Sigmoid colon (tissue), 4 donors: ENCODE measurements around the gene CSRP1.

Experiments
- POLR2AphosphoS5 ChIP-seq, 4 donors: sonication (generic); formaldehyde crosslinking; IDR thresholded peaks; one replicate each; pipeline ENCODE4 v1.6.1; 2017; ENCODE audit warnings: antibody characterized with exemption in 4 of 4
- TF ChIP-seq, protein P1 (sequence below), 4 experiments: fragments of 450-650 bp in 3 of 4; fragments of 200-600 bp in 1 of 4; IDR thresholded peaks; one replicate each; pipeline ENCODE4 v1.5.1; 2016 to 2019; ENCODE audit warnings: antibody characterized with exemption in 4 of 4, mild to moderate bottlenecking in 3 of 4, moderate library complexity in 2 of 4

- TF ChIP-seq, protein P1, sequence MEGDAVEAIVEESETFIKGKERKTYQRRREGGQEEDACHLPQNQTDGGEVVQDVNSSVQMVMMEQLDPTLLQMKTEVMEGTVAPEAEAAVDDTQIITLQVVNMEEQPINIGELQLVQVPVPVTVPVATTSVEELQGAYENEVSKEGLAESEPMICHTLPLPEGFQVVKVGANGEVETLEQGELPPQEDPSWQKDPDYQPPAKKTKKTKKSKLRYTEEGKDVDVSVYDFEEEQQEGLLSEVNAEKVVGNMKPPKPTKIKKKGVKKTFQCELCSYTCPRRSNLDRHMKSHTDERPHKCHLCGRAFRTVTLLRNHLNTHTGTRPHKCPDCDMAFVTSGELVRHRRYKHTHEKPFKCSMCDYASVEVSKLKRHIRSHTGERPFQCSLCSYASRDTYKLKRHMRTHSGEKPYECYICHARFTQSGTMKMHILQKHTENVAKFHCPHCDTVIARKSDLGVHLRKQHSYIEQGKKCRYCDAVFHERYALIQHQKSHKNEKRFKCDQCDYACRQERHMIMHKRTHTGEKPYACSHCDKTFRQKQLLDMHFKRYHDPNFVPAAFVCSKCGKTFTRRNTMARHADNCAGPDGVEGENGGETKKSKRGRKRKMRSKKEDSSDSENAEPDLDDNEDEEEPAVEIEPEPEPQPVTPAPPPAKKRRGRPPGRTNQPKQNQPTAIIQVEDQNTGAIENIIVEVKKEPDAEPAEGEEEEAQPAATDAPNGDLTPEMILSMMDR (IDR thresholded peaks at IDR 0.05) = no peak
- no peak for TF ChIP-seq POLR2AphosphoS5 (IDR thresholded peaks at IDR 0.05)
These were observed 18.4 kb upstream of the CSRP1 start for GRCh38 chr1:201525193-201525778.
